Activated naive CD4-positive, alpha-beta T cell treated with anti-CD3 and anti-CD28 coated beads, Interleukin-2, amount 50 U/mL, for 72 hours (primary cell): ENCODE data around the gene BNIP1. TPM values are rescaled to one million over a fixed set of nuclear protein-coding genes. Genes with fewer than 3 reads are reported as not detected.

Source experiments
- ATAC-seq, 2 donors: fragments of 150-1000 bp; cut with Tn5 transposase; 2 replicates each; pipeline ENCODE4 v1.10.0; 2021; ENCODE audit warnings: mild to moderate bottlenecking in 2 of 2, moderate library complexity in 2 of 2
- DNase-seq, 2 donors: peaks; one replicate each; pipeline ENCODE4 v3.0.0; 2021 to 2022; ENCODE audit warnings: low spot score in 2 of 2
- H3K27ac Mint-ChIP-seq, 2 donors: one replicate each; pipeline ENCODE4 v1.8.0; 2022; ENCODE audit warnings: mild to moderate bottlenecking in 2 of 2, mixed read lengths in 2 of 2
- H3K36me3 Mint-ChIP-seq, 2 donors: one replicate each; pipeline ENCODE4 v1.8.0; 2022; ENCODE audit warnings: mixed read lengths in 2 of 2
- H3K9me3 Mint-ChIP-seq, 2 donors: one replicate each; pipeline ENCODE4 v1.8.0; 2022; ENCODE audit warnings: mixed read lengths in 2 of 2
- total RNA-seq, 2 donors: library from RNA; stranded (reverse); gene quantifications; one replicate each; pipeline ENCODE4 v1.2.3, GENCODE V29; 2022

Gene BNIP1
- total RNA-seq, 2 donors from 2014 or later: 19.1 to 31.4 TPM

- H3K27ac Mint-ChIP-seq: no peak overlapping the region
- H3K36me3 Mint-ChIP-seq: peaks cover 6 to 8% of the 10 kb centered on the region in 2 donors
- H3K9me3 Mint-ChIP-seq: peaks cover 5 to 7% of the 10 kb centered on the region in 2 donors
- ATAC-seq: no peak
- no peak for DNase-seq
These were observed 52.0 kb downstream of the BNIP1 start for GRCh38 chr5:173196133-173196952.

- Mint-ChIP-seq H3K36me3 (peaks cover 6 to 8% of the 10 kb centered on the region in 2 donors), H3K27ac (no peak overlapping the region), H3K9me3 (peaks cover 5 to 7% of the 10 kb centered on the region in 2 donors)
- DNase-seq: no peak
- no peak for ATAC-seq
These were observed 53.1 kb downstream of the BNIP1 start for GRCh38 chr5:173197375-173197891.

GRCh38 chr5:173198049-173198448 is 53.7 kb downstream of the BNIP1 start:
- peaks cover 5 to 7% of the 10 kb centered on the region in 2 donors for H3K9me3 Mint-ChIP-seq
- DNase-seq (no peak), ATAC-seq (no peak)
- H3K27ac Mint-ChIP-seq: no peak overlapping the region
- peaks cover 6 to 8% of the 10 kb centered on the region in 2 donors for H3K36me3 Mint-ChIP-seq

GRCh38 chr5:173200356-173200755 is 56.0 kb downstream of the BNIP1 start:
- peaks cover 5 to 7% of the 10 kb centered on the region in 2 donors for H3K9me3 Mint-ChIP-seq
- DNase-seq: no peak
- peaks cover 6 to 8% of the 10 kb centered on the region in 2 donors for H3K36me3 Mint-ChIP-seq
- no peak overlapping the region for H3K27ac Mint-ChIP-seq
- no peak for ATAC-seq

GRCh38 chr5:173201636-173202265 is 57.4 kb downstream of the BNIP1 start:
- ATAC-seq: peak in 1 of 2 donors; percentile 48
- Mint-ChIP-seq H3K27ac (no peak overlapping the region), H3K36me3 (peaks cover 6 to 8% of the 10 kb centered on the region in 2 donors), H3K9me3 (peaks cover 5 to 7% of the 10 kb centered on the region in 2 donors)
- DNase-seq: no peak

GRCh38 chr5:173202266-173202875 is 58.0 kb downstream of the BNIP1 start:
- H3K9me3 Mint-ChIP-seq: peaks cover 5 to 7% of the 10 kb centered on the region in 2 donors
- H3K36me3 Mint-ChIP-seq: peaks cover 6 to 8% of the 10 kb centered on the region in 2 donors
- ATAC-seq (no peak), DNase-seq (no peak)
- H3K27ac Mint-ChIP-seq: no peak overlapping the region

GRCh38 chr5:173204185-173204979 is 60.1 kb downstream of the BNIP1 start:
- DNase-seq (peak in 1 of 2 donors; percentile 19), ATAC-seq (no peak)
- Mint-ChIP-seq H3K9me3 (peaks cover 3% of the 10 kb centered on the region in 2 donors), H3K36me3 (peaks cover 3 to 4% of the 10 kb centered on the region in 2 donors), H3K27ac (no peak overlapping the region)

- DNase-seq: no peak
- no peak overlapping the region for H3K27ac Mint-ChIP-seq
- H3K9me3 Mint-ChIP-seq: no peaks in the 10 kb centered on the region
- no peak for ATAC-seq
- H3K36me3 Mint-ChIP-seq: no peaks in the 10 kb centered on the region
These were observed 61.6 kb downstream of the BNIP1 start for GRCh38 chr5:173205916-173206315.

- Mint-ChIP-seq H3K27ac (no peak overlapping the region), H3K36me3 (no peaks in the 10 kb centered on the region), H3K9me3 (peaks cover 5 to 6% of the 10 kb centered on the region in 2 donors)
- DNase-seq (no peak), ATAC-seq (no peak)
These were observed 64.0 kb downstream of the BNIP1 start for GRCh38 chr5:173208296-173208695.

- Mint-ChIP-seq H3K27ac (no peak overlapping the region), H3K9me3 (peaks cover 5 to 6% of the 10 kb centered on the region in 2 donors), H3K36me3 (no peaks in the 10 kb centered on the region)
- DNase-seq: no peak
- ATAC-seq: no peak
These were observed 66.5 kb downstream of the BNIP1 start for GRCh38 chr5:173210877-173211276.

- ATAC-seq: no peak
These were observed 67.0 kb downstream of the BNIP1 start for GRCh38 chr5:173211284-173211683.

GRCh38 chr5:173213236-173213933 is 69.1 kb downstream of the BNIP1 start:
- H3K9me3 Mint-ChIP-seq: peaks cover 5 to 6% of the 10 kb centered on the region in 2 donors
- no peak overlapping the region for H3K27ac Mint-ChIP-seq
- DNase-seq (no peak), ATAC-seq (no peak)
- no peaks in the 10 kb centered on the region for H3K36me3 Mint-ChIP-seq

More at GRCh38 chr5:173211284-173211683, 67.0 kb downstream of the BNIP1 start:
- no peak for DNase-seq
- Mint-ChIP-seq H3K36me3 (no peaks in the 10 kb centered on the region), H3K9me3 (peaks cover 5 to 6% of the 10 kb centered on the region in 2 donors), H3K27ac (no peak overlapping the region)

Other genes with a start within 250 kb of the BNIP1 start
- gene RPL26L1, start 185.1 kb upstream of the BNIP1 start, total RNA-seq: 10 to 100 TPM; 53.5 to 61.6 TPM
- gene ATP6V0E1, start 160.8 kb upstream of the BNIP1 start, total RNA-seq: 10 to 100 TPM; 84.7 to 88.3 TPM
- 10 to 100 TPM; 12.7 to 39.6 TPM for gene CREBRF, start 88.2 kb upstream of the BNIP1 start, total RNA-seq
- under 1 TPM in 1 of 2 donors, not detected in 1; 0.23 TPM for gene NKX2-5, start 90.7 kb downstream of the BNIP1 start, total RNA-seq
- 10 to 100 TPM in 1 of 2 donors, 1 to 10 TPM in 1; 4.2 to 39.5 TPM for gene STC2, start 183.9 kb downstream of the BNIP1 start, total RNA-seq